COR-L47 (cell line): ENCODE measurements around the gene CAND2.
A peak's percentile ranks its signal among the peaks of the same experiment; 100 is the strongest.

Experiments used
- DNase-seq: peaks from one replicate; lab custom pipeline; 2025; lab: John Stamatoyannopoulos, UW

CAND2 gene

GRCh38 chr3:12796171-12797123 lies at the start of gene CAND2:
TSS of gene CAND2 (plus strand) at chr3:12796680. CDS start at chr3:12796721, 41 bp downstream.
- peak; percentile 35 for DNase-seq

GRCh38 chr3:12748477-12748876 lies 48.0 kb upstream of the CAND2 start:
- DNase-seq, result no peak

GRCh38 chr3:12750223-12750622 lies 46.3 kb upstream of the CAND2 start:
- no peak for DNase-seq

- no peak for DNase-seq
These were observed 45.8 kb upstream of the CAND2 start for GRCh38 chr3:12750658-12751071.

GRCh38 chr3:12751571-12751970 lies 44.9 kb upstream of the CAND2 start:
- no peak for DNase-seq

- no peak for DNase-seq
These were observed 44.4 kb upstream of the CAND2 start for GRCh38 chr3:12752102-12752501.

GRCh38 chr3:12752809-12753208 lies 43.7 kb upstream of the CAND2 start:
- no peak for DNase-seq

GRCh38 chr3:12753275-12754028 lies 43.0 kb upstream of the CAND2 start:
- no peak for DNase-seq

GRCh38 chr3:12754313-12754712 lies 42.2 kb upstream of the CAND2 start:
- DNase-seq, result no peak

- no peak for DNase-seq
These were observed 40.7 kb upstream of the CAND2 start for GRCh38 chr3:12755754-12756153.

GRCh38 chr3:12756175-12756574 lies 40.3 kb upstream of the CAND2 start:
- no peak for DNase-seq

- no peak for DNase-seq
These were observed 39.8 kb upstream of the CAND2 start for GRCh38 chr3:12756635-12757034.

- DNase-seq, result no peak
These were observed 38.3 kb upstream of the CAND2 start for GRCh38 chr3:12758025-12758781.

- no peak for DNase-seq
These were observed 37.3 kb upstream of the CAND2 start, which contains the start of gene TMEM40 for GRCh38 chr3:12759097-12759679. TSS of gene TMEM40 (minus strand) at chr3:12759259. CDS start at chr3:12749832, 9,427 bp downstream.

- no peak for DNase-seq
These were observed 36.6 kb upstream of the CAND2 start for GRCh38 chr3:12759693-12760565.

GRCh38 chr3:12764171-12764776 lies 32.2 kb upstream of the CAND2 start:
- DNase-seq, result no peak

- DNase-seq, result no peak
These were observed 29.9 kb upstream of the CAND2 start for GRCh38 chr3:12766541-12766940.

GRCh38 chr3:12768579-12769527 lies 27.6 kb upstream of the CAND2 start:
- DNase-seq, result no peak

GRCh38 chr3:12769761-12770160 lies 26.7 kb upstream of the CAND2 start:
- no peak for DNase-seq
